Ishikawa (cell line): ENCODE measurements around the gene CFD.

Experiments
- CEBPB ChIP-seq: IDR thresholded peaks from 2 replicates; pipeline ENCODE4 v1.6.1; 2012
- CREB1 ChIP-seq: IDR thresholded peaks from 2 replicates; pipeline ENCODE4 v1.6.1; 2012; ENCODE audit warnings: low read depth
- EGR1 ChIP-seq: IDR thresholded peaks from 2 replicates; pipeline ENCODE4 v1.6.1; 2012
- EP300 ChIP-seq: IDR thresholded peaks from 2 replicates; pipeline ENCODE4 v1.6.1; 2012; ENCODE audit warnings: borderline replicate concordance
- FOXM1 ChIP-seq: IDR thresholded peaks from 2 replicates; pipeline ENCODE4 v1.6.1; 2012; ENCODE audit warnings: low read depth, borderline replicate concordance
- NFIC ChIP-seq: IDR thresholded peaks from 2 replicates; pipeline ENCODE4 v1.6.1; 2012
- RAD21 ChIP-seq: IDR thresholded peaks from 2 replicates; pipeline ENCODE4 v1.6.1; 2012; ENCODE audit warnings: low read depth
- TAF1 ChIP-seq: IDR thresholded peaks from 2 replicates; pipeline ENCODE4 v1.6.1; 2012; ENCODE audit warnings: low read depth, mild to moderate bottlenecking
- TCF12 ChIP-seq: IDR thresholded peaks from 2 replicates; pipeline ENCODE4 v1.6.1; 2012; ENCODE audit warnings: low read depth
- TEAD4 ChIP-seq: IDR thresholded peaks from 2 replicates; pipeline ENCODE4 v1.6.1; 2012
- YY1 ChIP-seq: IDR thresholded peaks from 2 replicates; pipeline ENCODE4 v1.6.1; 2012; ENCODE audit warnings: low read depth
- ZBTB7A ChIP-seq: IDR thresholded peaks from 2 replicates; pipeline ENCODE4 v1.6.1; 2012; ENCODE audit warnings: low read depth
- TF ChIP-seq, protein P1 (sequence below): IDR thresholded peaks from 2 replicates; pipeline ENCODE4 v1.6.1; 2012; ENCODE audit warnings: low read depth, mild to moderate bottlenecking
- TF ChIP-seq, protein P2 (sequence below): IDR thresholded peaks from 2 replicates; pipeline ENCODE4 v1.6.1; 2012
- TF ChIP-seq, protein P3 (sequence below): IDR thresholded peaks from 2 replicates; pipeline ENCODE4 v1.6.1; 2012

CFD gene

GRCh38 chr19:827314-827709 is 32.2 kb upstream of the CFD start:
- no peak for TF ChIP-seq TEAD4
- TF ChIP-seq RAD21: no peak
- TF ChIP-seq, protein P1, sequence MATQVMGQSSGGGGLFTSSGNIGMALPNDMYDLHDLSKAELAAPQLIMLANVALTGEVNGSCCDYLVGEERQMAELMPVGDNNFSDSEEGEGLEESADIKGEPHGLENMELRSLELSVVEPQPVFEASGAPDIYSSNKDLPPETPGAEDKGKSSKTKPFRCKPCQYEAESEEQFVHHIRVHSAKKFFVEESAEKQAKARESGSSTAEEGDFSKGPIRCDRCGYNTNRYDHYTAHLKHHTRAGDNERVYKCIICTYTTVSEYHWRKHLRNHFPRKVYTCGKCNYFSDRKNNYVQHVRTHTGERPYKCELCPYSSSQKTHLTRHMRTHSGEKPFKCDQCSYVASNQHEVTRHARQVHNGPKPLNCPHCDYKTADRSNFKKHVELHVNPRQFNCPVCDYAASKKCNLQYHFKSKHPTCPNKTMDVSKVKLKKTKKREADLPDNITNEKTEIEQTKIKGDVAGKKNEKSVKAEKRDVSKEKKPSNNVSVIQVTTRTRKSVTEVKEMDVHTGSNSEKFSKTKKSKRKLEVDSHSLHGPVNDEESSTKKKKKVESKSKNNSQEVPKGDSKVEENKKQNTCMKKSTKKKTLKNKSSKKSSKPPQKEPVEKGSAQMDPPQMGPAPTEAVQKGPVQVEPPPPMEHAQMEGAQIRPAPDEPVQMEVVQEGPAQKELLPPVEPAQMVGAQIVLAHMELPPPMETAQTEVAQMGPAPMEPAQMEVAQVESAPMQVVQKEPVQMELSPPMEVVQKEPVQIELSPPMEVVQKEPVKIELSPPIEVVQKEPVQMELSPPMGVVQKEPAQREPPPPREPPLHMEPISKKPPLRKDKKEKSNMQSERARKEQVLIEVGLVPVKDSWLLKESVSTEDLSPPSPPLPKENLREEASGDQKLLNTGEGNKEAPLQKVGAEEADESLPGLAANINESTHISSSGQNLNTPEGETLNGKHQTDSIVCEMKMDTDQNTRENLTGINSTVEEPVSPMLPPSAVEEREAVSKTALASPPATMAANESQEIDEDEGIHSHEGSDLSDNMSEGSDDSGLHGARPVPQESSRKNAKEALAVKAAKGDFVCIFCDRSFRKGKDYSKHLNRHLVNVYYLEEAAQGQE: no peak
- TF ChIP-seq, protein P2, sequence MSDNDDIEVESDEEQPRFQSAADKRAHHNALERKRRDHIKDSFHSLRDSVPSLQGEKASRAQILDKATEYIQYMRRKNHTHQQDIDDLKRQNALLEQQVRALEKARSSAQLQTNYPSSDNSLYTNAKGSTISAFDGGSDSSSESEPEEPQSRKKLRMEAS: no peak
- TF ChIP-seq FOXM1: no peak
- TF ChIP-seq, protein P3, sequence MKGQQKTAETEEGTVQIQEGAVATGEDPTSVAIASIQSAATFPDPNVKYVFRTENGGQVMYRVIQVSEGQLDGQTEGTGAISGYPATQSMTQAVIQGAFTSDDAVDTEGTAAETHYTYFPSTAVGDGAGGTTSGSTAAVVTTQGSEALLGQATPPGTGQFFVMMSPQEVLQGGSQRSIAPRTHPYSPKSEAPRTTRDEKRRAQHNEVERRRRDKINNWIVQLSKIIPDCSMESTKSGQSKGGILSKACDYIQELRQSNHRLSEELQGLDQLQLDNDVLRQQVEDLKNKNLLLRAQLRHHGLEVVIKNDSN: no peak
- no peak for TF ChIP-seq CEBPB
- TF ChIP-seq NFIC: no peak
- TF ChIP-seq EP300: no peak

- TF ChIP-seq RAD21: no peak
- TF ChIP-seq, protein P3: no peak
- TF ChIP-seq EGR1: no peak
- TF ChIP-seq YY1: no peak
- no peak for TF ChIP-seq TCF12
- no peak for TF ChIP-seq TEAD4
- no peak for TF ChIP-seq CREB1
- no peak for TF ChIP-seq ZBTB7A
- TF ChIP-seq, protein P2: no peak
- no peak for TF ChIP-seq NFIC
- TF ChIP-seq FOXM1: no peak
- no peak for TF ChIP-seq TAF1
- TF ChIP-seq, protein P1: no peak
- no peak for TF ChIP-seq EP300
- no peak for TF ChIP-seq CEBPB
Observed at GRCh38 chr19:827710-828321, 31.6 kb upstream of the CFD start, which contains the start of gene AZU1. Gene AZU1, plus strand, starts transcription at chr19:827837. Its CDS starts 10 bp downstream, at chr19:827847.

GRCh38 chr19:829129-829758 is 30.2 kb upstream of the CFD start:
- no peak for TF ChIP-seq CEBPB
- TF ChIP-seq, protein P1: no peak
- TF ChIP-seq NFIC: no peak
- TF ChIP-seq, protein P3: no peak
- TF ChIP-seq TEAD4: no peak
- no peak for TF ChIP-seq CREB1
- TF ChIP-seq, protein P2: no peak
- no peak for TF ChIP-seq ZBTB7A
- TF ChIP-seq YY1: no peak
- no peak for TF ChIP-seq FOXM1
- no peak for TF ChIP-seq EGR1
- TF ChIP-seq TCF12: no peak
- no peak for TF ChIP-seq EP300
- no peak for TF ChIP-seq TAF1
- TF ChIP-seq RAD21: no peak
